ENCODE measurements around the gene GAS2L1. TPM values are rescaled to one million over a fixed set of nuclear protein-coding genes. Genes with fewer than 3 reads are reported as not detected.

Gene GAS2L1
- total and polyA plus RNA-seq, 2 of the 4 experiments (the other 2 are of a cell fraction) = 1.4 to 15.6 TPM

GRCh38 chr22:29342577-29343312 lies 36.3 kb downstream of the GAS2L1 start:
- H2BK5ac ChIP-seq (ENCODE audit: low read depth, low read length, poor library complexity, severe bottlenecking) = no peak overlapping the region
- intact Hi-C loops (cut with micrococcal nuclease) = no loop called here
- H3K27me3 ChIP-seq (ENCODE audit: control insufficient read depth, insufficient read depth, low read length) = no peaks in the 10 kb centered on the region
- H3K56ac ChIP-seq (ENCODE audit: extremely low read depth, insufficient read depth, low read length) = no peak overlapping the region
- no peaks in the 10 kb centered on the region for H3K9me3 ChIP-seq (ENCODE audit: control insufficient read depth, insufficient read depth, low read length)
- H3K9ac ChIP-seq (ENCODE audit: low read depth, low read length) = no peak overlapping the region
- no peak overlapping the region for H2AK9ac ChIP-seq (replicated peaks; ENCODE audit: low read depth, low read length, poor library complexity)
- H2AK5ac ChIP-seq (ENCODE audit: low read depth, low read length) = no peak overlapping the region
- no peak overlapping the region for H2BK120ac ChIP-seq (ENCODE audit: low read depth, low read length)
- in situ Hi-C loops (cut with MboI; ENCODE audit: low sequenced_read_pairs) = no loop called here
- no peak overlapping the region for H3K4me2 ChIP-seq (ENCODE audit: low read depth, low read length)
- ATAC-seq (ENCODE audit: low read depth) = no peak
- H3K23ac ChIP-seq (ENCODE audit: low read depth, low read length) = no peak overlapping the region
- H3K9me1 ChIP-seq (ENCODE audit: insufficient read depth, low read length) = no peaks in the 10 kb centered on the region
- ChIA-PET POLR2A (ENCODE audit: unreplicated experiment) (no interaction called here), CTCF (no interaction called here)
- peaks cover 11% of the 10 kb centered on the region; the same call in 1 of the 2 replicates for H4K20me1 ChIP-seq (ENCODE audit: insufficient read depth, low read length)
- no TSS peak for BruUV-seq (replicated peaks)
- no peak overlapping the region for H3K4me3 ChIP-seq (ENCODE audit: insufficient read depth, low read depth, low read length)
- H3K79me1 ChIP-seq (ENCODE audit: low read depth in 1 of 2, low read length in 2 of 2) = no peaks in the 10 kb centered on the region
- H4K5ac ChIP-seq (ENCODE audit: low read depth, low read length) = no peak overlapping the region
- H4K8ac ChIP-seq (ENCODE audit: low read depth in 2 of 2, low read length in 2 of 2) = no peak overlapping the region
- H2AFZ ChIP-seq (replicated peaks; ENCODE audit: low read length, poor library complexity) = no peak overlapping the region
- dilution Hi-C loops (cut with HindIII; ENCODE audit: low sequenced_read_pairs, unreplicated experiment) = no loop called here
- no peak overlapping the region for H2BK20ac ChIP-seq (ENCODE audit: low read depth, low read length)
- no peak overlapping the region for H3K18ac ChIP-seq (ENCODE audit: low read depth, low read length)
- 88% methylated on average over 6 of the region's 10 CpGs; no CpG with 5 or more reads in 1 of the 2 experiments for WGBS, 2 experiments (ENCODE audit: extremely low coverage in 2 of 2, insufficient read length in 1 of 2)
- no peak overlapping the region for H3K4ac ChIP-seq (ENCODE audit: low read depth, low read length)
- TF ChIP-seq BHLHE40 (IDR thresholded peaks at IDR 0.05; ENCODE audit: low read depth, low read length) = no peak
- TF ChIP-seq RAD21 (IDR thresholded peaks at IDR 0.05; ENCODE audit: low read length) = no peak
- no peak for TF ChIP-seq CHD1 (IDR thresholded peaks at IDR 0.05; ENCODE audit: low read depth, low read length)
- TF ChIP-seq POLR2A (IDR thresholded peaks at IDR 0.05; ENCODE audit: low read depth, low read length) = no peak
- no peak for TF ChIP-seq MXI1 (IDR thresholded peaks at IDR 0.05; ENCODE audit: borderline replicate concordance, low read depth, low read length)
- no peak for TF ChIP-seq SMC3 (IDR thresholded peaks at IDR 0.05; ENCODE audit: low read depth, low read length)
- no peak for TF ChIP-seq RCOR1 (IDR thresholded peaks at IDR 0.05; ENCODE audit: insufficient replicate concordance, low read length)
- no peak for TF ChIP-seq CEBPB (IDR thresholded peaks at IDR 0.05; ENCODE audit: low read depth, low read length)
- no peak for TF ChIP-seq CTCF (conservative IDR thresholded peaks at IDR 0.05; ENCODE audit: low read depth, low read length)
- TF ChIP-seq RFX5 (IDR thresholded peaks at IDR 0.05; ENCODE audit: low read depth, low read length) = no peak
- TF ChIP-seq MAFK (IDR thresholded peaks at IDR 0.05; ENCODE audit: low read depth, low read length) = no peak
- no peak for TF ChIP-seq FOS (IDR thresholded peaks at IDR 0.05; ENCODE audit: low read depth, low read length)
- TF ChIP-seq MAZ (IDR thresholded peaks at IDR 0.05; ENCODE audit: borderline replicate concordance, low read depth, low read length) = no peak
- no peak for DNase-seq
- no peaks in the 10 kb centered on the region for H3K4me1 ChIP-seq (ENCODE audit: control insufficient read depth, insufficient read depth, low read length)
- no peak overlapping the region for H3K27ac ChIP-seq (ENCODE audit: insufficient read depth, low read length)
- H4K91ac ChIP-seq (ENCODE audit: insufficient read depth, low read depth, low read length) = no peak overlapping the region
- no peak overlapping the region for H3K14ac ChIP-seq (replicated peaks; ENCODE audit: low read depth, low read length)
- no peak overlapping the region for H2BK15ac ChIP-seq (ENCODE audit: low read depth, low read length)
- H3K36me3 ChIP-seq (ENCODE audit: control insufficient read depth, insufficient read depth, low read length) = peaks cover 52% of the 10 kb centered on the region

All from IMR-90 (cell line).